Articular chondrocyte of knee joint (primary cell): ENCODE measurements around the gene BBLN. TPM values are rescaled to one million over a fixed set of nuclear protein-coding genes. Genes with fewer than 3 reads are reported as not detected.

Source experiments
- total RNA-seq: library from RNA; depleted of rRNA; stranded (reverse); fragments of >200 nt; gene quantifications from 2 replicates; pipeline ENCODE4 v1.2.3, GENCODE V29; 2012

Gene BBLN, protein sequence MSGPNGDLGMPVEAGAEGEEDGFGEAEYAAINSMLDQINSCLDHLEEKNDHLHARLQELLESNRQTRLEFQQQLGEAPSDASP
- total RNA-seq, result 43.0 and 62.7 TPM in 2 replicates

DNA sequence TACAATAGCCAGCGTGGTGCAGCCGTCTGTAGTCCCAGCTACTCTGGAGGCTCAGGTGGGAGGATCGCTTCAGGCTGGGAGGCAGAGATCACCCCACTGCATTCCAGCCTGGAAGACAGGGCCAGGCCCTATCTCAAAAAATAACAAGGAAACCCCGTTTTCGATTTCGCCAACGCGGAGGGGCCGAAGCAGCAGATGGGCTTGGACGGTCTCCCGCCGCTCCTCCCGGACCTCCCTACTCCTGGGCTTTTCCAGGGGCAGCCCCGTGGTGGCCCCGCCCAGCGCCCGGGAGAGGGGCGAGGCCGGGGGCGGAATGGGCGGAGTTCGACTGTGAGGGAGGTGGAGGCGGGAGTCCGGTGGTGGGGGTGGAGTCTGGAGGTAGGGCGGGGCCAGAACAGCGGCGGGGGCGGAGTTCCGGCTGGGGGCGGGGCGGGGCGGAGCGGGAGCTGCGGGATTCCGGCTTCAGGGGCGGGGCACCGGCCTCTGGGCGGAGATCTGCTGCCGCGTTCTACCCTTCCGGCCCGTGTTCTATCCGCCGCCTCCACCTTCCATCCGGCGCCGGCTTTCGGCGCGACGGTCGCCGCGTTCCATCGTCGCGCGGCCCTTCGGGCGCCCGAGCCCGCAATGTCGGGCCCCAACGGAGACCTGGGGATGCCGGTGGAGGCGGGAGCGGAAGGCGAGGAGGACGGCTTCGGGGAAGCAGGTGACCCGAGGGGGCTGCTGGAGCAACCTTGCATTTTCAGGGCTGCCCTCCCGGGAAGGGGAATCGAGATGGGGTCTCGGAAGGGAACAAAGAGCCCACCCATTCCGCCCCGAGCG is at the start of gene BBLN:
BBLN (plus strand) TSS at position 482 of the 819 bp plus-strand sequence; CDS start at position 625, 143 bp downstream.

DNA sequence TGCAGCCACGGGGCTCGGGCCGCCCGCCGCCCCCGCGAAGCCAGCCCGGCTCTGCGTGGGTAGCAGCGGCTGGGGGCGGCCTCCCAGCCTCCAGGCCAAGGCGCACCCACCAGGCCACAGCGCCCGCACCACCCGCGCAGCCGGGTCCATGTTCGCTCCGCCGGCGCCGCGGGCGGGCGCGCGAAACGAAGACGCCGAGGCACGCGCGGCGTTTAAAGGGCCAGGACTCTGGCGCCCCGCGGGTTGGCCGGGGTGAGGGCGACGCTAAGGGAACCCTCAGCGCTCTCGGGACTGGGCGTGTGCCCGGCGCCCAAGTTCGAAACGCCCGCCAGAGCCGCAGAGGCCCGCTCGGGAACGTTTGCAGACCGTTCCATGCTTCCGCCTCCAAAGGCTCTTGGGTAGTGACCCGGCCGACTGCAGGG is 32.5 kb upstream of the BBLN start, which contains the start of gene PTGES2:
PTGES2 (minus strand) TSS at position 162 of the 422 bp plus-strand sequence; CDS start at position 150, 12 bp downstream.

DNA sequence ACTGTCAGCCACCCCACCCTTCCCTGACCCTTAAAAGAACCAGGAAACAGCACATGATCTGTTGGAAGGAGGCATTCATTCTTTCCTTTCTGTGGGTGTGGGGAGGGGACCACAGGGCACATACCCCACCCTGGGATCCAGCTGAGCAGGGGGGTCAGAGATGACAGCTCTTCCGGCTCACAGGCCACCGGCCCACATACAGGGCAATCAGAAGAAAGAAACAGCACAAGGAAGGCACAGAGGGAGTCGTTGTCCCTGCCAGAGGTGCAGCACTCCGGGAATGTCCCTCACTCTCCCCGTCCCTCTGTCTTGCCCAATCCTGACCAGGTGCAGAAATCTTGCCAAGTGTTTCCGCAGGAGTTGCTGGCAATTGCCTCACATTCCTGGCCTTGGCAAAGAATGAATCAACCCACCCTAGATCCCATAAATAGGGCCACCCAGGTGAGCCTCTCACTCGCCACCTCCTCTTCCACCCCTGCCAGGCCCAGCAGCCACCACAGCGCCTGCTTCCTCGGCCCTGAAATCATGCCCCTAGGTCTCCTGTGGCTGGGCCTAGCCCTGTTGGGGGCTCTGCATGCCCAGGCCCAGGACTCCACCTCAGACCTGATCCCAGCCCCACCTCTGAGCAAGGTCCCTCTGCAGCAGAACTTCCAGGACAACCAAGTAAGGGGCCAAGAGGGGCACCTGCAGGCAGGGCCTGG is 10.9 kb upstream of the BBLN start, which contains the start of gene LCN2:
LCN2 (plus strand) TSS at position 453 of the 701 bp plus-strand sequence; CDS start at position 526, 73 bp downstream.

DNA sequence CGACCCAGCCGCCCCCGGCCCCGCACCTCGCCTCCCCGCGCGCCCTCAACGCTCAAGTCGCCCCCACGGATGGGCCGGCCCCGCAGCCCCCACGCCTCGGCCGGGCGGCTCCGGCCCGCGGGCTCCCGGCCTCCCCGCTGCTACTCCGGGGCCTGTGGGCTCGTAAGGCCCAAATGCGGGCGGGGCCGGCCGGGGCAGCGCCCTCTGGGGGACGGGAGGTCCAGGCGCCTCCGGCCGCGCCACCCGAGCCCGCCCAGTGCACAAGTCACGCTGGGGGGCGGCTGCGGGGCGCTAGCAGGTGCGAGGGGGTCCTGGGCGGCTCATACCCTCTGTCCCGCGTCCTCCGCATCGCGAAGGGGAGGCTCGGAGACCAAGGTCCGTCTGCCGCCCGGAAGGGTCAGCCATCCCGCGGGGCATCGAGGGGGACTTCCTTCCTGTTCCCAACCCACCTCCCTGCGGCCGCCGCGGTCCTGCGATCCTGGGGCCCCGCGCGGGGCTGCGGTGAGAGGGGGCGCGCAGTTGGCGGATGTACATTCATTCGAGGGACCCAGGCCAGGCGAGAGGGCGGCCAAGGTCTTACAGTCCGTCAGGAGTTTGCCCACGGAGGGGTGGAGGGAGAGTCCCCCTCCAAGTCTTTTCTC is 31.5 kb downstream of the BBLN start, which contains the start of gene CIZ1:
CIZ1 (minus strand) TSS at position 167 of the 641 bp plus-strand sequence. CDS start 715 bp downstream, outside the sequence.

DNA sequence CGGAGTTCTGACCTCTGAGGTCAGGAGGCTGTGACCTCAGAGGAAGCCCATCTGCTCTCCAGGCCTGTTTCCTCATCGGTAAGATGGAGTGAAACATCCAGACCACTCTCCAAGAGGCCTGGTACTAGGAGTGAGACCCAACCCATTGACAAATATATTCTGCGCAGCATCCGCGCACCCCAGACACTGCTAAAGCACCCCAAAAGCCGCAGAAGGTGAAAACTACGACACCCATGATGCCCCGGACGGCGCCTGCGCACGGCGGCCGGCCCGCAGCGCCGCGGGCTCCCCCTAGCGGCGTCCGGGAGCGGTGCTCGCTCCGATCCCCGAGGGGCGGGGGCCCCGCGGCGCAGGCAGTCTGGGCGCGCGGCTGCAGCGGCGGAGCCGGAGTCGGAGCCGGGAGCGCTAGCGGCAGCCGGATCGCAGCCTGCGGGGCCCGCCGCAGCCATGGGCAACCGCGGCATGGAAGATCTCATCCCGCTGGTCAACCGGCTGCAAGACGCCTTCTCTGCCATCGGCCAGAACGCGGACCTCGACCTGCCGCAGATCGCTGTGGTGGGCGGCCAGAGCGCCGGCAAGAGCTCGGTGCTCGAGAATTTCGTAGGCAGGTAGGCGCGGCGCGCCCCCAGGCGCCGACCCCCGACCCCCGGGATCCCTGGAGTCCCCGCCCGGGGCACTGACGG is 43.1 kb downstream of the BBLN start, which contains the start of gene DNM1:
DNM1 (plus strand) TSS at position 356 of the 683 bp plus-strand sequence; CDS start at position 448, 92 bp downstream.

Other genes with a start within 250 kb of the BBLN start
- 46.0 and 52.7 TPM in 2 replicates for gene ST6GALNAC4, start 243.2 kb upstream of the BBLN start, total RNA-seq
- 3.8 and 3.9 TPM in 2 replicates for gene PIP5KL1, start 229.5 kb upstream of the BBLN start, total RNA-seq
- gene DPM2, start 222.4 kb upstream of the BBLN start, total RNA-seq, result 11.3 and 11.4 TPM in 2 replicates
- gene EEIG1, start 179.3 kb upstream of the BBLN start, total RNA-seq, result 9.5 and 15.4 TPM in 2 replicates
- gene NAIF1, start 92.9 kb upstream of the BBLN start, total RNA-seq, result 6.3 and 8.8 TPM in 2 replicates
- gene SLC25A25, start 92.0 kb upstream of the BBLN start, total RNA-seq, result 16.4 and 19.3 TPM in 2 replicates
- gene PTGES2, start 32.5 kb upstream of the BBLN start, total RNA-seq, result 31.1 and 34.2 TPM in 2 replicates
- gene LCN2, start 10.8 kb upstream of the BBLN start, total RNA-seq, result 0.39 TPM in 1 of 2 replicates, not detected in the other
- gene CIZ1, start 31.3 kb downstream of the BBLN start, total RNA-seq, result 32.5 and 38.3 TPM in 2 replicates
- gene DNM1, start 43.1 kb downstream of the BBLN start, total RNA-seq, result 9.4 and 16.5 TPM in 2 replicates
- gene GOLGA2, start 115.7 kb downstream of the BBLN start, total RNA-seq, result 112 and 134 TPM in 2 replicates
- gene SWI5, start 116.0 kb downstream of the BBLN start, total RNA-seq, result 20.1 and 22.7 TPM in 2 replicates
- gene TRUB2, start 162.2 kb downstream of the BBLN start, total RNA-seq, result 12.4 and 16.2 TPM in 2 replicates
- gene COQ4, start 162.6 kb downstream of the BBLN start, total RNA-seq, result 29.1 and 33.7 TPM in 2 replicates
- 15.5 and 20.9 TPM in 2 replicates for gene SLC27A4, start 180.3 kb downstream of the BBLN start, total RNA-seq
- gene URM1, start 211.1 kb downstream of the BBLN start, total RNA-seq, result 33.6 and 36.3 TPM in 2 replicates